Tibial nerve (tissue), 4 donors: ENCODE measurements around the gene CNNM1. TPM values are rescaled to one million over a fixed set of nuclear protein-coding genes. Genes with fewer than 3 reads are reported as not detected.

Experiments used
- DNase-seq, 2 donors: peaks; one replicate each; pipeline ENCODE4 v3.0.0-alpha.2; 2019; ENCODE audit warnings: low spot score in 2 of 2
- H3K27ac ChIP-seq, 4 donors: fragments of 200-600 bp; sonication (generic) in 3 of 4; one replicate each; pipeline ENCODE4 v1.5.1; 2017 to 2019; ENCODE audit warnings: mild to moderate bottlenecking in 1 of 4
- H3K27me3 ChIP-seq, 2 donors: fragments of 200-600 bp; sonication (generic) in 1 of 2; one replicate each; pipeline versions ENCODE4 v1.5.1 to v1.6.0; 2017 to 2019
- H3K36me3 ChIP-seq, 3 donors: fragments of 200-600 bp; sonication (generic); one replicate each; pipeline ENCODE4 v1.5.1; 2018 to 2019
- H3K4me1 ChIP-seq, 4 donors: fragments of 200-600 bp; sonication (generic) in 3 of 4; one replicate each; pipeline ENCODE4 v1.5.1; 2017 to 2019
- H3K4me3 ChIP-seq, 4 donors: fragments of 200-600 bp; sonication (generic) in 3 of 4; one replicate each; pipeline ENCODE4 v1.5.1; 2017 to 2019; ENCODE audit warnings: mild to moderate bottlenecking in 1 of 4, moderate library complexity in 1 of 4
- H3K9me3 ChIP-seq, 4 donors: fragments of 200-600 bp; sonication (generic) in 3 of 4; one replicate each; pipeline ENCODE4 v1.5.1; 2017 to 2019
- EP300 ChIP-seq, 2 donors: sonication (generic); formaldehyde crosslinking; IDR thresholded peaks; one replicate each; pipeline ENCODE4 v1.6.1; 2017; ENCODE audit warnings: antibody characterized with exemption in 2 of 2, mild to moderate bottlenecking in 1 of 2
- POLR2A ChIP-seq, 2 donors: fragments of 450-650 bp; IDR thresholded peaks; one replicate each; pipeline ENCODE4 v1.6.1; 2017; ENCODE audit warnings: antibody characterized with exemption in 2 of 2, mild to moderate bottlenecking in 2 of 2, moderate library complexity in 2 of 2
- WGBS, 2 donors: methylation state at CpG; one replicate each; pipeline ENCODE4 v1.1.5; 2018; 5-methylcytosine and 5-hydroxymethylcytosine counted together
- total RNA-seq, 4 donors: library from RNA; depleted of rRNA; stranded (reverse); fragments of >200 nt; gene quantifications; one replicate each; pipeline ENCODE4 v1.1.0, GENCODE V29; 2016
- TF ChIP-seq, protein P1 (sequence below), 5 experiments: fragments of 200-600 bp in 3 of 5; fragments of 450-650 bp in 2 of 5; sonication (generic) in 3 of 5; IDR thresholded peaks; one replicate each; pipeline ENCODE4 v1.5.1; 2016 to 2019; ENCODE audit warnings: antibody characterized with exemption in 5 of 5, mild to moderate bottlenecking in 3 of 5, moderate library complexity in 2 of 5

Gene CNNM1
- total RNA-seq, 4 donors from 2014 or later: 0.20 TPM; not detected in 3

DNA sequence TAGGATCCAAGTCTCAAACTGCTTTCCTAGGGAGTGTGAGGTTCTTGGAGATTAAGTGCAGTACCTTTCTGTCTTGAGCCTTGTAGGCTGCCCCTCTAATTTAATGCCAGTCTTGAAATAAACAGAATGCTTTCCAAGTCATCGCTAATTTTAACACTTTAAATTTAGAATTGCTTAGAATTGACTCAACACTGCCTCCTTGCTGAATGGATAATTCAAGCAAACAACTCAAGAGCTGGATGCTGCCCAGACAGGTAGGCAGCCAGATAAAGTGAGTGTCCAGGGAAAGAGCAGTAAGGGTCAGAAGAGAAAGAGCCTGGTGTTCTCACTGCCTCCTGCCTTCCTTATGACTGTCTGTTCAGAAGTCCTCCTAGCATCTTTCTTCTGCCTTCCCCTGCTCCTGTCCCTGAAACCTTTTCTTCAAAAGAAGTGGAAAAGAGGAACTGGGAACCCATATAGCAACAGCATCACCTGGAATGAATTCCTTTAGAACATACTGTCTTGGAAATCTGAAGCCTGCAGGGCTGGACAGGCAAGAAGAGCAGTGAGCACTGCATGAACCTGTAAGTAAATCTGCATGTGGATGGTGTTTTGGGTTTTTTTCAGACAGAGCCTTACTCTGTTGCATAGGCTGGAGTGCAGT, 104.3 kb downstream of the CNNM1 start:
- WGBS, 2 donors: 39 to 48% methylated on average over 1 of the region's 1 CpG

DNA sequence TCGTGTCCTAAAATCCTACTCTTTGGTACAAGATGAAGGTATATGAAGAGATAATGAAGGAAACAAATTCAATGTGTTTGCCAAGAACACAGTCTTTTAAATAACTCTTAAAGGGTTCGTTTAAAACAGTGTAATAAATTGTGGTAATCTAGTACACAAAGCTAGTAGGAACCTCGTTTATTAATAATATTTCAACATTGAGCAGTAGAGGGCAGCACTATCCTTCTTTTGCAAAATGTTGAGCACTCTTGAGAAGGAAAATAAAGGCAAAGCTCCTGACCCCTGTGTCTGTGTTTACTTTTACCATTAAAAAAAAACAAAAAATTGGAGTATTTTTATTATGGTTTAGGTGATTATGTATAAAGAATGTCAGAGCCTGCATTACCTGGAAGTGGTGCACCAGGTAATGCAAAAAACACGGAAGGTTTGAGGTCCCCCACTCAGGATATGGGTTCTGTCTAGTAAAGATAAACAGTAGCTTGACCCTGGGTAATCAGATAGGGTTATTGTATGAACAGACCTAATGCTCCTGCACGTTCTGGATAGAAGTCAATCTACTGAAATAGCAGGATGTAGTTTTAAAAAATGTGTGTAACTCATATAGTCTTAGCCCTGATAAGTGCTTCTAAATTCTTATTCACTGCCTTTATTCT, 107.0 kb downstream of the CNNM1 start:
- Histone ChIP-seq H3K9me3 (no peaks in the 10 kb centered on the region), H3K27ac (no peak overlapping the region), H3K4me3 (no peak overlapping the region), H3K27me3 (no peaks in the 10 kb centered on the region), H3K36me3 (peaks cover 0 to 20% (median 0%) of the 10 kb centered on the region in 3 donors), H3K4me1 (peaks cover 0 to 15% (median 9%) of the 10 kb centered on the region in 4 donors)
- WGBS, 2 donors: 37 to 38% methylated on average over 5 of the region's 5 CpGs
- TF ChIP-seq, protein P1, sequence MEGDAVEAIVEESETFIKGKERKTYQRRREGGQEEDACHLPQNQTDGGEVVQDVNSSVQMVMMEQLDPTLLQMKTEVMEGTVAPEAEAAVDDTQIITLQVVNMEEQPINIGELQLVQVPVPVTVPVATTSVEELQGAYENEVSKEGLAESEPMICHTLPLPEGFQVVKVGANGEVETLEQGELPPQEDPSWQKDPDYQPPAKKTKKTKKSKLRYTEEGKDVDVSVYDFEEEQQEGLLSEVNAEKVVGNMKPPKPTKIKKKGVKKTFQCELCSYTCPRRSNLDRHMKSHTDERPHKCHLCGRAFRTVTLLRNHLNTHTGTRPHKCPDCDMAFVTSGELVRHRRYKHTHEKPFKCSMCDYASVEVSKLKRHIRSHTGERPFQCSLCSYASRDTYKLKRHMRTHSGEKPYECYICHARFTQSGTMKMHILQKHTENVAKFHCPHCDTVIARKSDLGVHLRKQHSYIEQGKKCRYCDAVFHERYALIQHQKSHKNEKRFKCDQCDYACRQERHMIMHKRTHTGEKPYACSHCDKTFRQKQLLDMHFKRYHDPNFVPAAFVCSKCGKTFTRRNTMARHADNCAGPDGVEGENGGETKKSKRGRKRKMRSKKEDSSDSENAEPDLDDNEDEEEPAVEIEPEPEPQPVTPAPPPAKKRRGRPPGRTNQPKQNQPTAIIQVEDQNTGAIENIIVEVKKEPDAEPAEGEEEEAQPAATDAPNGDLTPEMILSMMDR (IDR thresholded peaks at IDR 0.05): peak; percentile 37 to 53 (median 46)
- no peak for TF ChIP-seq POLR2A (IDR thresholded peaks at IDR 0.05)
- no peak for TF ChIP-seq EP300 (IDR thresholded peaks at IDR 0.05)
- DNase-seq: no peak

More for the DNA sequence above, 104.3 kb downstream of the CNNM1 start:
- Histone ChIP-seq H3K4me1 (peaks cover 0 to 26% (median 9%) of the 10 kb centered on the region in 4 donors), H3K27me3 (no peaks in the 10 kb centered on the region), H3K4me3 (no peak overlapping the region), H3K9me3 (no peaks in the 10 kb centered on the region), H3K27ac (no peak overlapping the region), H3K36me3 (peaks cover 0 to 20% (median 0%) of the 10 kb centered on the region in 3 donors)
- DNase-seq: no peak
- TF ChIP-seq, protein P1 (IDR thresholded peaks at IDR 0.05): no peak
- TF ChIP-seq EP300 (IDR thresholded peaks at IDR 0.05) (no peak), POLR2A (IDR thresholded peaks at IDR 0.05) (no peak)

DNA sequence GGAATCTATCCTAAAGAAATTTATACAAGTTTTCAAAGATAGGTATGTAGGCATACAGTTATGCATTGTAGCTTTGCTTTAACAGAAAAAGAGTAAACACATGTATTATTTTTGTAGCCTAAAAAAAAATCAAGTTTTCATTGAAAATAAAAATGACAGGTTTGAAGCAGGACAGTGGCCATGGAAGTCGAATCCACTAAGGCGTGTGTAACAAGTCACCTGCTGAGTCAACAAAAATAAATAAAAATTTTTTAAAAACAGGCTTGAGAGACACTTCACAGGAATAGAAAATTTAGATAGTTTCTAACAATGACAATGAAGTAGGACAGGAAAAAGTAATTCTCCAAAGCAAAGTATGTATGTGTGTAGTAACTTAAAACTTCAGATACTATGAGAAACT, 109.7 kb downstream of the CNNM1 start:
- no peak for DNase-seq
- Histone ChIP-seq H3K4me3 (no peak overlapping the region), H3K27me3 (no peaks in the 10 kb centered on the region), H3K4me1 (peaks cover 0 to 5% (median 0%) of the 10 kb centered on the region in 4 donors), H3K36me3 (peaks cover 0 to 17% (median 0%) of the 10 kb centered on the region in 3 donors), H3K9me3 (no peaks in the 10 kb centered on the region), H3K27ac (no peak overlapping the region)
- WGBS, 2 donors: 82 to 90% methylated on average over 2 of the region's 2 CpGs
- TF ChIP-seq POLR2A (IDR thresholded peaks at IDR 0.05) (no peak), EP300 (IDR thresholded peaks at IDR 0.05) (no peak)
- TF ChIP-seq, protein P1 (IDR thresholded peaks at IDR 0.05): no peak

DNA sequence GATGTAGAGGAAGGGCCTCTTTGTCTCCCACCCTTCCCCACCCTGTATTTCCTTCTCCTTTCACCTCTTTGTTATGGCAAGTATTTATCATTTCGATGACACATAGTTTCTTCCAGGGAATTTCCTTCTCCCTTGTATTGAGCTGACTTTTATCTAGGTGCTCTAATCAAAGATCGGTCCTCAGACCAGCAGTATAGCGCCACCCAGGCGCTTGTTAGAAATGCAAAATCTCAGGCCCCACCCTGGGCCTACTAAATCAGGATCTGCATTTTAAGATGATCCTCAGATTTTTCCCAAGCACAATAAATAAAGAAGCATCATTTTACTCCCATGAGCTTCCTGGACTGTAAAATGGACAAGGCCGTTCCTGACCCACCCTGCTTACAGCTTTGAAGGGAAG, 113.2 kb downstream of the CNNM1 start:
- Histone ChIP-seq H3K4me3 (no peak overlapping the region), H3K27me3 (no peaks in the 10 kb centered on the region), H3K36me3 (peaks cover 0 to 6% (median 0%) of the 10 kb centered on the region in 3 donors), H3K4me1 (no peaks in the 10 kb centered on the region), H3K27ac (no peak overlapping the region), H3K9me3 (no peaks in the 10 kb centered on the region)
- TF ChIP-seq, protein P1 (IDR thresholded peaks at IDR 0.05): no peak
- TF ChIP-seq POLR2A (IDR thresholded peaks at IDR 0.05) (no peak), EP300 (IDR thresholded peaks at IDR 0.05) (no peak)
- no peak for DNase-seq
- WGBS, 2 donors: 75 to 82% methylated on average over 5 of the region's 5 CpGs

DNA sequence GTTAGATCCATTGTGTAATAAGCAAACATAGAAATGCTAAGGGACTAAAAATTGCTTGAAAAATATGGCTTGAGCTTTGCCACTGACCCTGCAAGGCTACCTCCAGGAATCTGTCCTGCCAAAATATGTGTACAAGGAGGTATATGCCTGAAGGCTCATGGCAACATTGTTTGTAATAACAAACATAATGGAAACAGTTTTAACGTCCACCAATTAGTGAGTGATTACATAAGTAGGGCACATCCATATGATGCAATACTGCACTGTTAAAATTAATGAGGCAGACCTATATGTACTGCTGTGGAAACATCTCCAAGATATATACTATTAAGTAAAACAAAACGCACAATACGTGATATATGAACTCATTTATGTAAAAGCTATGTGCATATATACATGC, 114.3 kb downstream of the CNNM1 start:
- Histone ChIP-seq H3K27ac (no peak overlapping the region), H3K4me1 (no peaks in the 10 kb centered on the region), H3K36me3 (no peaks in the 10 kb centered on the region), H3K4me3 (no peak overlapping the region), H3K27me3 (peaks cover 0 to under 1% of the 10 kb centered on the region in 2 donors), H3K9me3 (no peaks in the 10 kb centered on the region)
- TF ChIP-seq, protein P1 (IDR thresholded peaks at IDR 0.05): no peak
- no peak for TF ChIP-seq EP300 (IDR thresholded peaks at IDR 0.05)
- no peak for TF ChIP-seq POLR2A (IDR thresholded peaks at IDR 0.05)
- no peak for DNase-seq
- WGBS, 2 donors: 77 to 80% methylated on average over 3 of the region's 3 CpGs
